HG02642 (cell line): ENCODE data around the gene TSR2.

Source experiments
- ATAC-seq: cut with Tn5 transposase; IDR thresholded peaks from one replicate; pipeline ENCODE4 v1.9.1; 2021; ENCODE audit warnings: mild to moderate bottlenecking; ENCODE audit not compliant: unreplicated experiment, poor library complexity

The TSR2 gene

DNA sequence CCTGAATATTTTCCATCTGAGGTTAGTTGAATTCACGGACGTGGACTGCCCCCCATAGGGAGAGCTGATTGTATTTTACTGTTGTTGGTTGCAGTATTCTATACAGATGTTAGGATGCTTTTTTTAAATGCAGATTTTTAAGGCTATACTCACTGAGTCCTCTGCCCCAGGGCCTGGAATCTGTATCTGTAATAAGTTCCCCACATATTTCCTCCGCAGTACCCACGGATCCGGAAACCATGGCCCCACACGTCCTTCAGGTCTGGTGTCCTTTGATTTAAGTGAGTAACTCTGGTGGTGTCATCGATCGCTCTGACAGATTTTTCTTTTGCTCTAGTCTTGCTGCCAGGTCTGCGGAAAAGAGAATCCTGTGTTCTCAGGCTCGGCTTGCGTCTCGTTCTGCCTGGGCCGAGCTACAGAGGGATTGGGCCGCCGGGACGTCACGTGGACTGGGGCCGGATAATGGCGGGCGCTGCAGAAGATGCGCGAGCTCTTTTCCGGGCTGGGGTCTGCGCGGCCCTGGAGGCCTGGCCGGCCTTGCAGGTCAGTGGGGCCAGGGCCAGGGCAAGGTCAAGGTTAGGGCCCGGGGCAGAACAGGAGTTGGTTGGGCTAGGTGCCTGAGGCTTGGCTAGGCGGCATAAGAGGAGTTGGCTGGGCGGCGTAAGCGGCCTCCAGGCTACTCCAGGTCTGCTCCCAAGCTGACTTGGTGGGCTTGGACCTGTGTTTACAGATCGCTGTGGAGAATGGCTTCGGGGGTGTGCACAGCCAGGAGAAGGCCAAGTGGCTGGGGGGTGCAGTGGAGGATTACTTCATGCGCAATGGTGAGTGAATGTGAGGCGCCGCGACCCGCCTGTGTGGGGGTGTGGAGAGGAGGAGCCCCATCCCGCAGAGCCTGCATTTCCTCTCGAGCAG lies at the start of gene TSR2:
Gene TSR2, plus strand, starts transcription at position 445 of the 912 bp plus-strand sequence. Its CDS starts 18 bp downstream, at position 463.
- ATAC-seq: peak; percentile 100

- no peak for ATAC-seq
Observed at GRCh38 chrX:54397113-54397512, 43.1 kb upstream of the TSR2 start.

DNA sequence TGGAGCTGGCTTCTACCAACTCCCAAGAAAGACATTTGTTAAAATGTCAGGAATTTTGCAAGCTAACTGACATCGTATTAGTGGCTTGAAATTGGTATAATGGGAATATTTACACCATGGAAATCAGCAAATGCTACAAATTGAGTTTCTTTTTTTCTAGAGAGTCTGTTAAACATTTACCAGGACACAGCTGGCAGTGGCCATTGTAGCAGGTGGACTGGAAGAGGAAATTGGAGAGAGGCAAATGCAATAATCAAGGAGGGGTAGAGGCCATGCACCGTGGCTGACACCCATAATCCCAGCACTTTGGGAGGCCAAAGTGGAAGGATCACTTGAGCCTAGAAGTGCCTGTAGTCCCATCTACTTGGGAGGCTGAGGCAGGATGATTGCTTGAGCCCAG lies 32.9 kb upstream of the TSR2 start:
- no peak for ATAC-seq

DNA sequence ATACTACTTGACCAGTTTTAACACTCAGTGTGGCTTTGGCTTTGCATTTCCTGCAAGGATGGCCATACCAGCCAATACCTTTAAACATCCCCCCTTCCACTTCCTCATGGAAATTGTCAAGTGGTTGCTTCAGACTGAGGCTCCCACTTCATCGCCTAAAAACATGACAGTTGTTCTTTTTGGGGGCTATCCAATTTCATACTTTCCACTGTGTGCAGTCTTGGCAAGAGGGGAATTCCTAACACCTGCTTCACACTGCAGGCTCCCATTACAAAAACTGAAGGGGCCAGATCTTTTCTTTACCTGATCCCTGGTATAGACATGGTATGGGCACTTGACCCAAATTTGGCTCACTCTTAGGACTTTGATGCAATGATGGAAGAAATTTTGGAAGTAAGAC lies 28.5 kb upstream of the TSR2 start:
- no peak for ATAC-seq

- ATAC-seq: no peak
Observed at GRCh38 chrX:54413753-54414152, 26.5 kb upstream of the TSR2 start.

DNA sequence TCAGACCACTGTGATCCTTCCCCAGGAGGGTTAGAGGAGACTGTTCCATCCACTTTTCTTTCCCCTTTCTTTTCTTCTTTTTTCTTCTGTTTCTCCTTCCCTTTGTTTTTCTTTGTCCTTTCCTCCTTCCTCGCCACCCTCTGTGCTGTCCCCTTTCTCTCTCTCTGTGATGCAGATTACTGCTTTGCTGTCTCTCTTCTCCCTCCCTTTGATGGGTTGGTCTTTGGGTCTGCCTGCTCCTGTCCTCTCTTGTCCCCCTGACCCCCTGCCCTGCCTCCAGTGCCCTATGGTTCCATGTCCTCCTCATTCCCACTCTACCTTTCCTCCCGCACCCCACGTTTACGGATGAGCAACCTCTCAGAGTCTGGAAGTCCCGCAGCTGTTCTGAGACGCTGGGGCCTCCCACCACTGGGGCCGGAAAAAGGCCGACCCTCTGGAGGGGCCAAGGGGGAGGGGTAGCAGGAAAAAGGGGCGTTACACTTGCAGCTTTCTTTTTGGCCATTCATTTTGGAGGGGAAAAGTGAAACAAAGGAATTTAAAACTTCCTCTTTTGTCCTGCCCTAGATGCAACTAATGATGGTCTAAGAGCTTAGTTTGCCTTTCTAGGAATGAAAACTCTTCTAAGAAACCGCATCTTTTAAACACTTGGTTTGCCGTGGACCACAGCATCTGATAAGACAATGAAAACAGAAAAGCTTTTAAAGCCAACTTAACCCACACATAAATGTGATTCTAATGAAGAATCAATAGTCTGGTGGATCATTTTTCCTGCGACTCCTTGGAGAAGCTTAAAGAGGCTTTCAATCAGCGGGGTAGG lies 24.5 kb upstream of the TSR2 start:
- no peak for ATAC-seq

- ATAC-seq: no peak
Observed at GRCh38 chrX:54416965-54417364, 23.2 kb upstream of the TSR2 start.

DNA sequence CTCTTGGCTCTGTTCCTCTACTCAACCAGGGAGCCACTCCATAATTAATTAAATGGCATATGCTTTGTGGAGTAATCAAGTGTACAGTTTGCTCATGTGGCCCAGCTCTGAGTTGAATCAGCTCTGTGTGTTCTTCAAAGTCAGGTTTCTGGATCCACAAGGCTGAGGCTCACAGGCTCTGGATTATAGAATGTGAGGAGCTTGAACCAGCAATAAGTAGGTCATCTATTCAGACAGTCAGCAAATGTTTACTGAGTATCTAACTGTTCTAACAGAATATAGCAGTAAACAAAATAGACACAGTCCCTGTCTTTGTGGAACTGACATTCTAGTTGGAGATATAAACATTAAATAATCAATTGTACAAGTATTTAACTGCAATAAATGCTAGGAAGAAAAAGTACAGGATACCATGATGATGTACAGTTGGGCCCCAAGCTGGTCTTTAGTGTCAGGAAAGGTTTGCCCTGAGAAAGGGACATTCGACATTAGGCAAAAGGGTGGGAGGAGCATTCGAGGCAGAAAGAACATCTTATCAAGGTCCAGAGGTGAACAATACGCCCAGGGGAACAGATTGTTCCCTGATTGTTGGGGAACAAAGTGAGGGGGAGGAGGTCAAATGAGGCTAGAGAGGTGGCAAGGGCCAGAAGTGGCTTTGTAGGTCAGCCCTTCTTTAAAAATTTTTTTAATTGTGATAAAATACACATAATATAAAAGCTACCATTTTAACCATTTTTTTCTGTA lies 20.5 kb upstream of the TSR2 start:
- no peak for ATAC-seq

DNA sequence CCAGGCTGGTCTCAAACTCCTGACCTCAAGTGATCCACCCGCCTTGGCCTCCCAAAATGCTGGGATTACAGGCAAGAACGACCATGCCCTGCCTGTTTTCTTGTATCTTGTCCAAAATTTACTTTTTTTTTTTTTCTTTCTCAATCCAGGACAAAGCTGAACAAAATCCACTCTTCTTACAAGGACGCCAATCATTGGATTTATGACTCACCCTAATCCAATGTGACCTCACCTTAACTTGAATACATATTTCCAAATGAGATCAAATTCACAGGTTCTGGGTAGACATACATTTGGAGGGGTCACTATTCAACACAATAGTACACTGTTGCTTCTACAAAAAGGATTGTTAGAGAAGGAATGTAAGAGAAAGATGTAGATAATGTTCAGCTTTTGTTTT lies 18.0 kb upstream of the TSR2 start:
- no peak for ATAC-seq

- no peak for ATAC-seq
Observed at GRCh38 chrX:54423161-54423888, 16.9 kb upstream of the TSR2 start.

- ATAC-seq: no peak
Observed at GRCh38 chrX:54427837-54428424, 12.3 kb upstream of the TSR2 start.

GRCh38 chrX:54430519-54430918 lies 9.7 kb upstream of the TSR2 start:
- ATAC-seq: no peak

DNA sequence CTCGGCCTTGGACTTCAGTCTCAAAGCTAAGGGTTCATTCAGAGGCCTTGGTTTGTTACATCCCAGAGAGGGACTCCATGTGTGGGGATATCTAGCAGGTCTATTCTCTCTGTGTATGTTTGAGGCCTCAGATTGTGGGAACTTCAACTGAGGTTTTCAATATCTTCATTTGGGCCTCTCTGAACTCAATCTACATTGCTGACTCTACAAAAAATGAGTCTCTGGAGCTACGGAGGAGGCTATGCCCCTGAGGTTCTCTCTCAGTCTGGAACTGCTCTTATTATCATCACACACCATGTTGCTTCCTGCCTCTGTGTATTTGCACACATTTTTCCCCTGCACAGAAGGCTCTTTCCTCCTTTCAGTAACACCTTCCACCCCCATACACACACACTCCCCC lies 5.1 kb upstream of the TSR2 start:
- no peak for ATAC-seq

GRCh38 chrX:54442790-54443189 lies 2.6 kb downstream of the TSR2 start:
- no peak for ATAC-seq

DNA sequence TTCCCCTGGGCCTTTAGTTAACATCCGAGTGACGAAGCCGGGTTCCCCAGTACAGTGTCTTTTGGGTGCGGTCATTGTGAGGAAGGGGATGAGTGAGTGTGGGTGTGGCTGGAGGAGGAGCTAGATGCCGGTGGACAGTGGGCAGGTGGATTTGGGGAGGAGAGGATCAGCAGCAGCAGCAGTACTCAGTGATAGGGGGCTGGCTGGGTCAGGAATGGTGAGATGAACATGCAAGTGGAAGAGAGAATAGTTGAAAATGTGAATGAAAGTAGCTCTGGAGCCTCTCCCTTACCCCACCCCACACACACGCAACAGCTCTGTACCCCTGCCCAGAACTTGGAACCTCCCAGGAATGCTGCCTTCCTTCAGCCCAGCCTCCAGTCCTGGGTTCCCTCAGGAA lies 4.5 kb downstream of the TSR2 start:
- ATAC-seq: no peak

DNA sequence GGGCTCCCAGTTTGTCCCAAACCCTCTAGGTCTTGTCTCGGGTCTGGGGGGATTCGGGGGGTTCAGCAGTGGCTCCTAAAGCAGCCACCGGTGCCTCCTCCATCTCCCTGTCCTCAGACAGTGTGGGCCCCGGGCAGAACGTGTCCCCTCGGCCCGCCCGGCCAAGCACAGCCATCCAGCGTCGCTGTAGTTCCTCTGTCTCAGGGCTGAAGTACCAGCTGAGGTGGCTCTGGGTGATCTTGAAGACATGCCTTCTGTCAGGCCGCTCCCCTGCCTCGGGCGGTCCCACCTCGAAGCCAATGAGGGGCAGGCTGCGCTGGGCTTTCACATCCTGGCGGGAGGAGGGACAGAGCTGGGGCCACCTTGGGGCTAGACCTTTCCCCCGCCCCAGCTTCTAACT lies 5.9 kb downstream of the TSR2 start:
- no peak for ATAC-seq

- no peak for ATAC-seq
Observed at GRCh38 chrX:54447461-54447860, 7.3 kb downstream of the TSR2 start.

DNA sequence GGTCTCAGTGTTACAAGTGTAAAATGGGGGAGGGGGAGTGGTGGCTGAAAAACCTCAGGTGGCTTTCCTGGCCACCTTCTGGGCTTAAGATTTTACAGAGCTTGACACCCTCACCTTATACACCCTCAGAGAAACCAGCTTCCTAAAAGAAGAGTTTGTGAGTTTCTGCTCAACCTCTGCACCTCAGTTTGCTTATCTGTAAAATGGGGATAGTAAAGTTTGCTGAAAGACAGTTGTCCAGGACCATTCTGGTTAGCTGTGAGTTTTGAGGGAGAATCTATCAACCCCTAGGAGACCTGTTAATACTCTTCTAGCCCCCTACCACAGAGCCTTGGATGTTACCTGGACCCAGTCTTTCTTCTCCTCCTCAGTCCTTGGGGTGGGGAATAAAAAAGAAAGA lies 9.7 kb downstream of the TSR2 start:
- no peak for ATAC-seq

GRCh38 chrX:54452920-54453319 lies 12.7 kb downstream of the TSR2 start:
- ATAC-seq: no peak
